ENCODE data around the gene AKAP13.
"Not testable (repeated sequence)": the region's sequence is repeated elsewhere in the genome, so short reads cannot be mapped to it uniquely, and the experiment has no call there.

AKAP13 gene

GRCh38 chr15:85335193-85335942 is 45.0 kb upstream of the AKAP13 start:
- H3K4me3 ChIP-seq (ENCODE audit: low read depth, low read length), result no peak overlapping the region
- no peak for DNase-seq (ENCODE audit: low read depth)
- no peak for TF ChIP-seq MAX (IDR thresholded peaks at IDR 0.05; ENCODE audit: low read depth, low read length)
- no peak for TF ChIP-seq MYC (IDR thresholded peaks at IDR 0.05; ENCODE audit: low read depth, low read length)
- no peak for TF ChIP-seq CTCF (IDR thresholded peaks at IDR 0.05; ENCODE audit: low read depth, low read length)
- TF ChIP-seq POLR2A (IDR thresholded peaks at IDR 0.05; ENCODE audit: extremely low read depth, insufficient read length), result no peak

- H3K4me3 ChIP-seq (ENCODE audit: low read depth, low read length), result no peak overlapping the region
- TF ChIP-seq CTCF (IDR thresholded peaks at IDR 0.05; ENCODE audit: low read depth, low read length), result no peak
- no peak for TF ChIP-seq MAX (IDR thresholded peaks at IDR 0.05; ENCODE audit: low read depth, low read length)
- no peak for TF ChIP-seq POLR2A (IDR thresholded peaks at IDR 0.05; ENCODE audit: extremely low read depth, insufficient read length)
- no peak for TF ChIP-seq MYC (IDR thresholded peaks at IDR 0.05; ENCODE audit: low read depth, low read length)
- DNase-seq (ENCODE audit: low read depth), result no peak
Observed at GRCh38 chr15:85336880-85337279, 43.5 kb upstream of the AKAP13 start.

- H3K4me3 ChIP-seq (ENCODE audit: low read depth, low read length), result no peak overlapping the region
- TF ChIP-seq MAX (IDR thresholded peaks at IDR 0.05; ENCODE audit: low read depth, low read length) (no peak), POLR2A (IDR thresholded peaks at IDR 0.05; ENCODE audit: extremely low read depth, insufficient read length) (no peak), MYC (IDR thresholded peaks at IDR 0.05; ENCODE audit: low read depth, low read length) (no peak), CTCF (IDR thresholded peaks at IDR 0.05; ENCODE audit: low read depth, low read length) (no peak)
- no peak for DNase-seq (ENCODE audit: low read depth)
Observed at GRCh38 chr15:85337425-85338074, 42.9 kb upstream of the AKAP13 start.

GRCh38 chr15:85340321-85340665 is 40.1 kb upstream of the AKAP13 start:
- TF ChIP-seq CTCF (IDR thresholded peaks at IDR 0.05; ENCODE audit: low read depth, low read length) (no peak), POLR2A (IDR thresholded peaks at IDR 0.05; ENCODE audit: extremely low read depth, insufficient read length) (no peak), MAX (IDR thresholded peaks at IDR 0.05; ENCODE audit: low read depth, low read length) (no peak), MYC (IDR thresholded peaks at IDR 0.05; ENCODE audit: low read depth, low read length) (no peak)
- H3K4me3 ChIP-seq (ENCODE audit: low read depth, low read length), result no peak overlapping the region
- DNase-seq (ENCODE audit: low read depth), result no peak

- no peak for TF ChIP-seq POLR2A (IDR thresholded peaks at IDR 0.05; ENCODE audit: extremely low read depth, insufficient read length)
- no peak for TF ChIP-seq MYC (IDR thresholded peaks at IDR 0.05; ENCODE audit: low read depth, low read length)
- no peak for TF ChIP-seq MAX (IDR thresholded peaks at IDR 0.05; ENCODE audit: low read depth, low read length)
- no peak for TF ChIP-seq CTCF (IDR thresholded peaks at IDR 0.05; ENCODE audit: low read depth, low read length)
- no peak overlapping the region for H3K4me3 ChIP-seq (ENCODE audit: low read depth, low read length)
- DNase-seq (ENCODE audit: low read depth), result no peak
Observed at GRCh38 chr15:85340852-85341251, 39.6 kb upstream of the AKAP13 start.

GRCh38 chr15:85342163-85342562 is 38.2 kb upstream of the AKAP13 start:
- not testable (repeated sequence) for H3K4me3 ChIP-seq (ENCODE audit: low read depth, low read length); DNase-seq (ENCODE audit: low read depth)

GRCh38 chr15:85343443-85343842 is 37.0 kb upstream of the AKAP13 start:
- not testable (repeated sequence) for H3K4me3 ChIP-seq (ENCODE audit: low read depth, low read length)
- DNase-seq (ENCODE audit: low read depth), result peak; percentile 53

- DNase-seq (ENCODE audit: low read depth); H3K4me3 ChIP-seq (ENCODE audit: low read depth, low read length): not testable (repeated sequence)
Observed at GRCh38 chr15:85344241-85344640, 36.2 kb upstream of the AKAP13 start.

- DNase-seq (ENCODE audit: low read depth); H3K4me3 ChIP-seq (ENCODE audit: low read depth, low read length): not testable (repeated sequence)
Observed at GRCh38 chr15:85344653-85345114, 35.7 kb upstream of the AKAP13 start.

Measured in NB4 (cell line).